Measurements from ENCODE around the gene CASP12.

Gene CASP12

DNA sequence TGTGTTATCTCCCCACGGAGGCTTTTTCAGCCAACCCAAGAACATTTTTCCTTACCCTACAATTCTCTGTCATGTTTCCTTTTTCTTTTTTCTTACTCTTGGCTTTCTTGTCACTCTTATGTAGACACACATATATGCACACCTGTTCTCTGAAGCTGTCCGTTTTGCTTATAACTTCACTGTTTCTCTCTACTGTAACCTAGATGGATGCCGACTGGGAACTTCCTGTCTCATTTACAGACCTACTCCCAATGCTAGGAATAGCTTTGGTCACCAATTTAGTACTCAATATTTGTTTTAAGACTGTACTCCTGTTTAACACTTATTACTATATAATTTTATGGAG, 9.9 kb upstream of the CASP12 start:
- TF ChIP-seq, protein P1, sequence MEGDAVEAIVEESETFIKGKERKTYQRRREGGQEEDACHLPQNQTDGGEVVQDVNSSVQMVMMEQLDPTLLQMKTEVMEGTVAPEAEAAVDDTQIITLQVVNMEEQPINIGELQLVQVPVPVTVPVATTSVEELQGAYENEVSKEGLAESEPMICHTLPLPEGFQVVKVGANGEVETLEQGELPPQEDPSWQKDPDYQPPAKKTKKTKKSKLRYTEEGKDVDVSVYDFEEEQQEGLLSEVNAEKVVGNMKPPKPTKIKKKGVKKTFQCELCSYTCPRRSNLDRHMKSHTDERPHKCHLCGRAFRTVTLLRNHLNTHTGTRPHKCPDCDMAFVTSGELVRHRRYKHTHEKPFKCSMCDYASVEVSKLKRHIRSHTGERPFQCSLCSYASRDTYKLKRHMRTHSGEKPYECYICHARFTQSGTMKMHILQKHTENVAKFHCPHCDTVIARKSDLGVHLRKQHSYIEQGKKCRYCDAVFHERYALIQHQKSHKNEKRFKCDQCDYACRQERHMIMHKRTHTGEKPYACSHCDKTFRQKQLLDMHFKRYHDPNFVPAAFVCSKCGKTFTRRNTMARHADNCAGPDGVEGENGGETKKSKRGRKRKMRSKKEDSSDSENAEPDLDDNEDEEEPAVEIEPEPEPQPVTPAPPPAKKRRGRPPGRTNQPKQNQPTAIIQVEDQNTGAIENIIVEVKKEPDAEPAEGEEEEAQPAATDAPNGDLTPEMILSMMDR (IDR thresholded peaks at IDR 0.05; ENCODE audit: borderline replicate concordance, control extremely low read depth, extremely low read depth, insufficient read depth, missing control alignments) = no peak
- in situ Hi-C loops (cut with MboI; ENCODE audit: low sequenced_read_pairs, unreplicated experiment) = no loop called here

DNA sequence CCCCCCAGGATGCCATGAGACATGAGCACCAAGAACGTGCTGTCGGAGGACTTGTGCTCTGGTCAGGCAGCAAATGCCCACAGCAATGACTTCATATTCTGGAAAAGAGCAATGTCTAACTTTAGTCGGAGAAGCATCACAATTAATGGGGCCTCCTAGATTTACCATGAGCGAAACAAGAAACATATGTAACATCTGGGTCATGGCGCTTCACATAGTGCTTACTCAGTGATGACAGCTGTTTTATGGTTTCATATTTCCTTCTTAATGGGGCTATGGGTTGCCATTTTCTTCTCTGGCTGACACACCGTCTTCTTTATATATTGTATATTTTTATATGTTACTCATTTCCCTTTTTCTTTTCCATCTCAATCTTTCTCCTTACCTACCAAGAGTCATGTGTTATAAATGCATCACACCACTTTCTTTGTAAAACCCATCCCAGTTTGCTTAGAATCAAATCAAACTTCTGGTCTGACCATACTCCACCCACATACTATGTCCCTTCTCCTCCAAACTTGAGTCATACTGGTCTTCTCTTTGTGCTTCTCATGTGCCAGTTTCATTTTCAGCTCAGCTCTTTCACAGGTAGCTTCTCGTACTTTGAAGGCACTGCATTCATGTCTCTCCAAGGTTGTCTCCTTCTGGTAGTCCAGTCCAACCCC, 9.4 kb upstream of the CASP12 start:
- DNase-seq (ENCODE audit: low spot score) = no peak
- in situ Hi-C loops (cut with MboI; ENCODE audit: low sequenced_read_pairs, unreplicated experiment) = no loop called here
- TF ChIP-seq, protein P1 (IDR thresholded peaks at IDR 0.05; ENCODE audit: borderline replicate concordance, control extremely low read depth, extremely low read depth, insufficient read depth, missing control alignments) = no peak

More for the DNA sequence above, 9.9 kb upstream of the CASP12 start:
- DNase-seq (ENCODE audit: low spot score) = no peak

DNA sequence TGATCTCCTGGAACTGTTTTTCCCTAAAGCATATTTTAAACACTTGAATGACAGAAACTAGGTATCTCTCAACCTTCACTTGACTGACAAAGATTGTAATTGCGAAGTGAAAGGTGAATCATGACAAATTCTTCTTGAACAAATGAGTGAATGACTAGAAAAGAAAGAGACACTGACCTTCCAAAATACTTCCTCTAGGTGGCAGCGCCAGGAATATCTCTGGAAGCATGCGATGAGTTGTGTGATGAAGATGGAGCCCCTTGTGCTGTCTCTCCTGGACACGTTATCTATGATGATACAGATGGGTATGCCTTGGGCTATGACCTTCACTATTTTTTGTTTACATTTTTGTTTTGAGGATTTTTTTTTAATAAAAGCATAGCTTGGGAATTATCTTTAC, 7.0 kb upstream of the CASP12 start:
- DNase-seq (ENCODE audit: low spot score) = no peak
- in situ Hi-C loops (cut with MboI; ENCODE audit: low sequenced_read_pairs, unreplicated experiment) = no loop called here
- TF ChIP-seq, protein P1 (IDR thresholded peaks at IDR 0.05; ENCODE audit: borderline replicate concordance, control extremely low read depth, extremely low read depth, insufficient read depth, missing control alignments) = no peak

DNA sequence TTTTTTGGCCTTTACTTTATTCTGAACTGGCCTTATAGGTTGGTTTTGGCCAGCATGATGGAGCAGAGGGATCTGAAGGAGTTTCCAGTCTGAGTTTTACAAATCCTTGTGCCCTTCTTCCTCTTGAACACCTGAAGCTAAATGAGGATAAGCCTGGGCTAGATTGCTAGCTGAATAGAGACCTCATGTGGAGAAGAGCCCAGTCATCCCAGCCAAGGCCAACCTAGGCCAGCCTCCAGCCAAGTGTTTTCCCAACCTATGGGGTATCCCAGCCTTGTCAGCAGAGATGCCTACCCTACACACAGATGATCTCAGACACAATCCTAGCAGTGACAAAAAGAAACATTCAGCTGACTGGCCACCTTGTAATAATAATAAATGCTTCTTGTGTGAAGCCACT, 966 bp upstream of the CASP12 start:
- in situ Hi-C loops (cut with MboI; ENCODE audit: low sequenced_read_pairs, unreplicated experiment) = no loop called here
- TF ChIP-seq, protein P1 (IDR thresholded peaks at IDR 0.05; ENCODE audit: borderline replicate concordance, control extremely low read depth, extremely low read depth, insufficient read depth, missing control alignments) = no peak
- no peak for DNase-seq (ENCODE audit: low spot score)

DNA sequence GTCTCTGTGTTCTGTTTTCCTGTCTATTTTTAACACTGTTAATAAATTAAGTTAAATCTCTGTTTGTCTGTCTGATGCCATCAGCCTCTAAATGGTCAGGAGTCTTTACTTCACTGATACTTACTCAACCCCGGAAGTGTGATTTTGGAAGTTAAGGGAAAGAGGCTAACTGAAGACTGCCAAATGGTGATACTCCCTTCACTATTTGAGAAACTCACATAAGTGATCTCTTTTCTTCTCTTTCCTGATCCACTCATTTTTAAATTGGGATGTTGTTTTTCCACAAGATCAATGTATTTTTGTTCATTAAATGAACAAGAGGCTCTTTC, 389 bp upstream of the CASP12 start:
- DNase-seq (ENCODE audit: low spot score) = no peak
- TF ChIP-seq, protein P1 (IDR thresholded peaks at IDR 0.05; ENCODE audit: borderline replicate concordance, control extremely low read depth, extremely low read depth, insufficient read depth, missing control alignments) = no peak
- in situ Hi-C loops (cut with MboI; ENCODE audit: low sequenced_read_pairs, unreplicated experiment) = no loop called here

DNA sequence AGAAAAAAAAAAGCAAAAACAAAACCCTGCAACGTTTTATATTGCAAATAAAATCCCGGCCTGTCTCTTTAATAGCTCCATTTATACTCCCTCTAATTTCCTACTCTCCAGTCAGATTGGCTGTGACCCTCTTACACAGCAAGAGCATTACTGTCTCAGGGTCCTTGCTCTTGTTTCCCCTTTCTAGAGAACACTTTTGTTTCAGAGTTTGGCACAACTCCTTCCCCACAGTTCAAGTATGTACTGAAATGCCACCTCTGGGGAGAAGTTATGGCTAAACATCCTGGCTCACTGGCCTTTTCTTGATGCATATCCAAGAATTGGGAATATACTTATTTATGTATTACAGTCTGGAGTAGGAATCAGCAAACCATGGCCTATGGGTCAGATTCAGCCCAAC, 2.6 kb downstream of the CASP12 start:
- TF ChIP-seq, protein P1 (IDR thresholded peaks at IDR 0.05; ENCODE audit: borderline replicate concordance, control extremely low read depth, extremely low read depth, insufficient read depth, missing control alignments) = no peak
- in situ Hi-C loops (cut with MboI; ENCODE audit: low sequenced_read_pairs, unreplicated experiment) = no loop called here

DNA sequence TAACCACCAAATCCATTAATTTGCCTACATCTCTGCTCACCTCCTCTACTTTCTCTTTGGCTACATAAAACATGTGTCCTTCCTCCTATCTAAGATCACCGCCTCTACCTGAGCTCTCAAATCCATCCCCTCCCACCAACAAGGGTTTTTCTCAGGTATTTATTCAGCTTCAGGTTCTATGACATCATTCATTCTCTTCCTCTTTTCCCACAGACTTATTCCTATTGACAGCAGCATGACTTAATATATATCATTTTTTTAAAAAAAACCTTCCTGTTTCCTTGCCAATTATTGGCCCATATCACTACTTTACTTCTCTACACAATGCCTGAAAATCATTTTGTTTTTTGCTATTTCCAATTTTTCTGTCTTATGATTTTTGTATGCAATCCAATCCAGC, 4.4 kb downstream of the CASP12 start:
- TF ChIP-seq, protein P1 (IDR thresholded peaks at IDR 0.05; ENCODE audit: borderline replicate concordance, control extremely low read depth, extremely low read depth, insufficient read depth, missing control alignments) = no peak
- in situ Hi-C loops (cut with MboI; ENCODE audit: low sequenced_read_pairs, unreplicated experiment) = no loop called here
- DNase-seq (ENCODE audit: low spot score) = no peak

More for the DNA sequence above, 2.6 kb downstream of the CASP12 start:
- no peak for DNase-seq (ENCODE audit: low spot score)

Data from GM13976 (cell line).